ENCODE data around the gene RPL11. TPM values are rescaled to one million over a fixed set of nuclear protein-coding genes. Genes with fewer than 3 reads are reported as not detected.
"Not testable (repeated sequence)": the region's sequence is repeated elsewhere in the genome, so short reads cannot be mapped to it uniquely, and the experiment has no call there.

Gene RPL11
- polyA plus RNA-seq, 6 donors from 2014 or later = 1,123 to 1,541 (median 1,429) TPM

DNA sequence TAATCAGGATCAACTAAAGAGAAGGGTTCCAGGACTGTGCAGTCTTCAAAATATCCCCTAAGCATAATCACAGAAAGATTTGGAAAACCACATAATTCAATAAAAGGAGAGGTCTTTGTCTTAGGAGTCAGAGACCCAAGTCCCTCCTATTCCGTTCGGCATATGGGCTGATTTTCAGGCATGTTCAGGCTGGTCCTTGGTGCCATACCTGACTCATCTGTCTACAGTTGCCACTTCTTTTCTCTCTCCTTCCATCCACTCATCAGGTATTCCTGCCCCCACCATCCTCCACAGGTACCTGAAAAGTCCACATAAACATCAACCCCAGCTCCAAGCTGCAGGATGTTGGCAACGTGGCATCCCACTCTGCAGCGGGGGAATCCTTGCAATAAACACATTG is 29.7 kb upstream of the RPL11 start:
- no peak for DNase-seq
- Mint-ChIP-seq H3K36me3 (no peaks in the 10 kb centered on the region), H3K27me3 (peaks cover 0 to 12% (median 0%) of the 10 kb centered on the region in 3 donors), H3K4me1 (no peaks in the 10 kb centered on the region), H3K9me3 (no peaks in the 10 kb centered on the region), H3K27ac (peak overlapping the region in 1 of 6 donors; percentile 35), H3K4me3 (no peak overlapping the region)
- ATAC-seq (ENCODE audit: low read depth in 2 of 2) = no peak

- peaks cover 0 to 22% (median 0%) of the 10 kb centered on the region in 3 donors for H3K27me3 Mint-ChIP-seq
- H3K4me1 Mint-ChIP-seq = no peaks in the 10 kb centered on the region
- H3K27ac Mint-ChIP-seq = peak overlapping the region in 1 of 6 donors; percentile 18
- no peaks in the 10 kb centered on the region for H3K9me3 Mint-ChIP-seq
- no peak overlapping the region for H3K4me3 Mint-ChIP-seq
- ATAC-seq (ENCODE audit: low read depth in 2 of 2) = peak in 1 of 2 donors; percentile 21
- no peak for DNase-seq
- H3K36me3 Mint-ChIP-seq = no peaks in the 10 kb centered on the region
Measured at GRCh38 chr1:23664837-23665795, 26.5 kb upstream of the RPL11 start.

- no peak overlapping the region for H3K27ac Mint-ChIP-seq
- ATAC-seq (ENCODE audit: low read depth in 2 of 2) = no peak
Measured at GRCh38 chr1:23667411-23667810, 24.2 kb upstream of the RPL11 start.

DNA sequence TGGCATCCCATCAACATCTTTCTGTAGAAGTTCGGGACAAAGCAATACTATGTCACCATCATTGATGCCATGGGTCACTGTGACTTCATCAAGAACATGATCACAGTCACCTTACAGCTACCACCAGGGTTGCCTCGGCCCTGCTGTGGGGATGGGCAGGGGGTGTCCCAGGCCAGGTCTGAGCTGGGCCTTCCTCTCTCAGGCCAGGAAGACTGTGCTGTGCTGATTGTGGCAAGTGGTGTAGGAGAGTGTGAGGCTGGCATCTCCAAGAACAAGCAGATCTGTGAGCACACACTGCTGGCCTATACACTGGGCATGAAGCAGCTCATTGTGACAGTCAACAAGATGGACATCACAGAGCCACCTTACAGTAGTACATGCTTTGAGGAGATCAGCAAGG is 20.9 kb upstream of the RPL11 start:
- peaks cover 6 to 29% (median 7%) of the 10 kb centered on the region in 3 donors for H3K27me3 Mint-ChIP-seq
- no peaks in the 10 kb centered on the region for H3K36me3 Mint-ChIP-seq
- H3K4me3 Mint-ChIP-seq = no peak overlapping the region
- H3K9me3 Mint-ChIP-seq = peaks cover 0 to 2% (median 0%) of the 10 kb centered on the region in 7 donors
- H3K27ac Mint-ChIP-seq = peak overlapping the region in 1 of 6 donors; percentile 41
- H3K4me1 Mint-ChIP-seq = no peaks in the 10 kb centered on the region
- ATAC-seq (ENCODE audit: low read depth in 2 of 2) (no peak), DNase-seq (no peak)

More at GRCh38 chr1:23667411-23667810, 24.2 kb upstream of the RPL11 start:
- no peaks in the 10 kb centered on the region for H3K36me3 Mint-ChIP-seq
- DNase-seq = no peak
- H3K4me1 Mint-ChIP-seq = no peaks in the 10 kb centered on the region
- no peaks in the 10 kb centered on the region for H3K9me3 Mint-ChIP-seq
- H3K4me3 Mint-ChIP-seq = no peak overlapping the region
- peaks cover 4 to 30% (median 6%) of the 10 kb centered on the region in 3 donors for H3K27me3 Mint-ChIP-seq

DNA sequence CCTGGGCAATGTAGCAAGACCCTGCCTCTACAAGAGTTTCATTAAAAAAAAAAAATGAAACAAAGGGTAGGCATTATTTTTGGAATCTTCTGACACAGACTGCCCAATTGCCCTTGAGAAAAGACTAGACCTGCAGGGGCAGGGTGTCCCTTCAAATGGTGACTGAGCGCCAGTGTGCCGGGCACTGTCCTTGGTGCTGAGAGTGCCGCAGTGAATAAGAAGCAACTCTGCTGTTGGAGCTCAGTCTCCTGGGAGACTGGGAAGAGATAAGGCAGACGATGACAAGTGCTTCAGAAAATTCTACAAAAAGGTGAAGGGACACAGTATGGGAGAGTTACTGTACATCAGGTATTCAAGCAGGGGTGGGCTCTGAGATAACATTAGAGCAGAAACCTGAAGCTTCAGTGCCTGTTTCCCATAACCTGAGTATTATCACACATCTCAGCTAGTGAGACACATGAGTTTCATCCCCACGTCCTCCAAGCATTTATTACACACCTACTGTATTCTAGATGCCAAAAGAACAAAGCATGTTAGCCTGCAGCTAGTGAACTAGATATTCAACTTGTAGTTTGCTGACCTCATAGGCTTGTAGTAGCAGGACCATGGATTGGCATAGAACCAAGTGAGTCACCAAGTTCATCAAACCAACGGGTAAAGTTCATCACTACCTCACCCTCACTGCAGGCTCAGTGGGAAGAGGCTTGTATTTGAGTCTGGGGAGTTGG is 18.4 kb upstream of the RPL11 start:
- H3K4me1 Mint-ChIP-seq = no peaks in the 10 kb centered on the region
- ATAC-seq (ENCODE audit: low read depth in 2 of 2) (no peak), DNase-seq (no peak)
- no peaks in the 10 kb centered on the region for H3K36me3 Mint-ChIP-seq
- no peak overlapping the region for H3K4me3 Mint-ChIP-seq
- H3K9me3 Mint-ChIP-seq = peaks cover 0 to 2% (median 0%) of the 10 kb centered on the region in 7 donors
- H3K27ac Mint-ChIP-seq = no peak overlapping the region
- H3K27me3 Mint-ChIP-seq = peaks cover 9 to 45% (median 22%) of the 10 kb centered on the region in 3 donors

- Mint-ChIP-seq H3K9me3 (peaks cover 0 to 1% (median 0%) of the 10 kb centered on the region in 7 donors), H3K4me3 (no peak overlapping the region), H3K36me3 (no peaks in the 10 kb centered on the region), H3K27ac (no peak overlapping the region), H3K4me1 (no peaks in the 10 kb centered on the region), H3K27me3 (peaks cover 15 to 40% (median 17%) of the 10 kb centered on the region in 3 donors)
- ATAC-seq (ENCODE audit: low read depth in 2 of 2) = no peak
- no peak for DNase-seq
Measured at GRCh38 chr1:23679815-23680214, 11.8 kb upstream of the RPL11 start.

GRCh38 chr1:23682946-23683345 is 8.7 kb upstream of the RPL11 start:
- no peak for ATAC-seq (ENCODE audit: low read depth in 2 of 2)
- Mint-ChIP-seq H3K9me3 (peaks cover 0 to 6% (median 0%) of the 10 kb centered on the region in 7 donors), H3K27ac (peak overlapping the region in 1 of 6 donors; percentile 11), H3K36me3 (no peaks in the 10 kb centered on the region), H3K4me1 (peaks cover 0 to 2% (median 0%) of the 10 kb centered on the region in 3 donors), H3K4me3 (no peak overlapping the region), H3K27me3 (peaks cover 3 to 26% (median 13%) of the 10 kb centered on the region in 3 donors)
- DNase-seq = no peak

DNA sequence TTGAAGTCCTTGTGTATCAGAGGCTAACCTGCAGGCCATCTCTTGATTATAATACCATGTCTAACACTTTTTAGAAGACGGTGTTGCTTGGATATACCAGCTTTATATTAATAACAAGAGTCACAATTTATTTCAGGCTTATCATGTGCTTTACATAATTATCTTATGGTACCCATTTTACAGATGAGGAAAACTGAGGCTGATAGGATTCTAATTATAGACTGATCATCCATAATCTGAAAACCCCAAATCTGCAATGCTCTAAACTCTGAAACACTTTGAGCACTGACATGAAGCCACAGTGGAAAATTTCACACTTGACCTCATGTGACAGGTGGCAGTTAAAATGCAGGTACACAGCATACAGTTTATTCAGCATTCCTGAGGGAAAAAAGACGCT is 7.2 kb upstream of the RPL11 start:
- Mint-ChIP-seq H3K9me3 (peaks cover 0 to 6% (median 0%) of the 10 kb centered on the region in 7 donors), H3K4me1 (peaks cover 0 to 2% (median 0%) of the 10 kb centered on the region in 3 donors), H3K4me3 (no peak overlapping the region), H3K27me3 (peaks cover 0 to 20% (median 8%) of the 10 kb centered on the region in 3 donors), H3K27ac (no peak overlapping the region), H3K36me3 (no peaks in the 10 kb centered on the region)
- DNase-seq = no peak
- ATAC-seq (ENCODE audit: low read depth in 2 of 2) = no peak

DNA sequence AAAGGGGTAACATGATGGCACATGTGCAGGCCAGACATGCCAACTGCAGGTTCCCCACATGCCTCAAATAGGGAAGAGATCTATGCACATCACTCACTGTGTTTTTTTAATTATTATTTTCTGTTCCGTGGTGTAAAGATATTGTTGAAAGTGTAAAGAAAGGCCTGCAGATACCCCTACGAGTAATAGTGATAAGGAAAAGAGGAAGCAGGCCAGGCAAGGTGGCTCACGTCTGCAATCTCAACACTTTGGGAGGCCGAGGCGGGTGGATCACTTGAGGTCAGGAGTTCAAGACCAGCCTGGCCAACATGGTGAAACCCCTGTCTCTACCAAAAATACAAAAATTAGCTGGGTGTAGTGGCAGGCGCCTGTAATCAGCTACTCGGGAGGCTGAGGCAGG is 6.4 kb upstream of the RPL11 start:
- Mint-ChIP-seq H3K27ac (peak overlapping the region in 1 of 6 donors; percentile 73), H3K27me3 (peaks cover 0 to 20% (median 8%) of the 10 kb centered on the region in 3 donors)
- H3K4me3 Mint-ChIP-seq; H3K4me1 Mint-ChIP-seq; H3K36me3 Mint-ChIP-seq; ATAC-seq (ENCODE audit: low read depth in 2 of 2); DNase-seq; H3K9me3 Mint-ChIP-seq: not testable (repeated sequence)

- ATAC-seq (ENCODE audit: low read depth in 2 of 2); H3K9me3 Mint-ChIP-seq; H3K27ac Mint-ChIP-seq; H3K4me3 Mint-ChIP-seq; H3K27me3 Mint-ChIP-seq; DNase-seq; H3K36me3 Mint-ChIP-seq: not testable (repeated sequence)
- peaks cover 9 to 14% (median 13%) of the 10 kb centered on the region in 3 donors for H3K4me1 Mint-ChIP-seq
Measured at GRCh38 chr1:23687680-23688079, 3.9 kb upstream of the RPL11 start.

GRCh38 chr1:23688281-23688680 is 3.3 kb upstream of the RPL11 start:
- H3K4me3 Mint-ChIP-seq; H3K27ac Mint-ChIP-seq; DNase-seq; H3K27me3 Mint-ChIP-seq; H3K36me3 Mint-ChIP-seq; ATAC-seq (ENCODE audit: low read depth in 2 of 2); H3K9me3 Mint-ChIP-seq: not testable (repeated sequence)
- peaks cover 14 to 20% (median 19%) of the 10 kb centered on the region in 3 donors for H3K4me1 Mint-ChIP-seq

DNA sequence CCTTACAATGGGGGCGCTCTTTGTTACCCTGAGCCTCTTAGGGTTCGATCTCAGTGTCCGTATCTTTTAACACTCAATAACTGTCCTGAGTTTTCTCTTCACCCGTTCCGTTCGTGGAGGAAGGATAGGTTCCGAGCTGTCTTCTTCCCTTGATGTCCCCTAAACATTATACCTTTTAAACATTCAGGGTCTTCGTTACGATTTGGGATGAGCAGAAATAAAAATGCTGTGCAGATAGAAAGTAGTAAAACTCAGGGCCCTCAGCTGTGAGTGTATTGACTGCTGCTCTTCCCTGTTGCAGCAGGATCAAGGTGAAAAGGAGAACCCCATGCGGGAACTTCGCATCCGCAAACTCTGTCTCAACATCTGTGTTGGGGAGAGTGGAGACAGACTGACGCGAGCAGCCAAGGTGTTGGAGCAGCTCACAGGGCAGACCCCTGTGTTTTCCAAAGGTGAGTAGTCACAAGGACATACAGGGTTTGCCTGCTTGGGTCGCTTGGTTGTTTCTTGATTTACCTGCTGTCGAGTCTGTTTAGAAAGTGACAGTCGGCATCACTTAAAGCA is 784 bp downstream of the RPL11 start:
- H3K4me1 Mint-ChIP-seq = peaks cover 37 to 57% (median 56%) of the 10 kb centered on the region in 3 donors
- peaks cover 16 to 33% of the 10 kb centered on the region in 2 donors for H3K36me3 Mint-ChIP-seq
- H3K27me3 Mint-ChIP-seq = no peaks in the 10 kb centered on the region
- H3K27ac Mint-ChIP-seq = peak overlapping the region; percentile 86 to 97 (median 94)
- peaks cover 0 to 3% (median 0%) of the 10 kb centered on the region in 7 donors for H3K9me3 Mint-ChIP-seq
- no peak for ATAC-seq (ENCODE audit: low read depth in 2 of 2)
- peak overlapping the region; percentile 88 to 98 (median 96) for H3K4me3 Mint-ChIP-seq
- no peak for DNase-seq

DNA sequence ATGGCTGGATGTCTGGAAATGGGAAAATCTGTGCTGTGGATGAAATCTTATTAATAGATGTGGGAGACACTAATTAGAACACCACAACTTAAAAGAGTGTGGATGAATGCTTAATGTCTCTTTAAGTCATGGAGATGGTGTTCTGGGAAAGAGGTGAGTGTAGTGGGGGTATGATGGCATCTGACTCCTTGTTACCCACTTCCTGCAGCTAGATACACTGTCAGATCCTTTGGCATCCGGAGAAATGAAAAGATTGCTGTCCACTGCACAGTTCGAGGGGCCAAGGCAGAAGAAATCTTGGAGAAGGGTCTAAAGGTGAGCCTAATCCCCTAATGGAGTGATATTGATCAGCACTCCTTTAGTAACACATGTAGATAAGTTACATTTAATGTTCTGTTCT is 2.0 kb downstream of the RPL11 start:
- Mint-ChIP-seq H3K4me1 (peaks cover 37 to 67% (median 57%) of the 10 kb centered on the region in 3 donors), H3K4me3 (peak overlapping the region in 7 of 8 donors; percentile 31 to 98 (median 96))
- ATAC-seq (ENCODE audit: low read depth in 2 of 2) = no peak

More for the DNA sequence above, 2.0 kb downstream of the RPL11 start:
- Mint-ChIP-seq H3K9me3 (no peaks in the 10 kb centered on the region), H3K27me3 (no peaks in the 10 kb centered on the region), H3K27ac (peak overlapping the region in 4 of 6 donors; percentile 64 to 89 (median 77)), H3K36me3 (peaks cover 27 to 33% of the 10 kb centered on the region in 2 donors)
- no peak for DNase-seq
